NCI-H748 treated with DMSO at 0.1 percent for 48 hours (cell line): ENCODE measurements around the gene MROH9.
"Not testable (repeated sequence)": the region's sequence is repeated elsewhere in the genome, so short reads cannot be mapped to it uniquely, and the experiment has no call there.

ENCODE experiments used
- DNase-seq: peaks from one replicate; lab custom pipeline; 2025; lab: John Stamatoyannopoulos, UW

MROH9 gene, protein sequence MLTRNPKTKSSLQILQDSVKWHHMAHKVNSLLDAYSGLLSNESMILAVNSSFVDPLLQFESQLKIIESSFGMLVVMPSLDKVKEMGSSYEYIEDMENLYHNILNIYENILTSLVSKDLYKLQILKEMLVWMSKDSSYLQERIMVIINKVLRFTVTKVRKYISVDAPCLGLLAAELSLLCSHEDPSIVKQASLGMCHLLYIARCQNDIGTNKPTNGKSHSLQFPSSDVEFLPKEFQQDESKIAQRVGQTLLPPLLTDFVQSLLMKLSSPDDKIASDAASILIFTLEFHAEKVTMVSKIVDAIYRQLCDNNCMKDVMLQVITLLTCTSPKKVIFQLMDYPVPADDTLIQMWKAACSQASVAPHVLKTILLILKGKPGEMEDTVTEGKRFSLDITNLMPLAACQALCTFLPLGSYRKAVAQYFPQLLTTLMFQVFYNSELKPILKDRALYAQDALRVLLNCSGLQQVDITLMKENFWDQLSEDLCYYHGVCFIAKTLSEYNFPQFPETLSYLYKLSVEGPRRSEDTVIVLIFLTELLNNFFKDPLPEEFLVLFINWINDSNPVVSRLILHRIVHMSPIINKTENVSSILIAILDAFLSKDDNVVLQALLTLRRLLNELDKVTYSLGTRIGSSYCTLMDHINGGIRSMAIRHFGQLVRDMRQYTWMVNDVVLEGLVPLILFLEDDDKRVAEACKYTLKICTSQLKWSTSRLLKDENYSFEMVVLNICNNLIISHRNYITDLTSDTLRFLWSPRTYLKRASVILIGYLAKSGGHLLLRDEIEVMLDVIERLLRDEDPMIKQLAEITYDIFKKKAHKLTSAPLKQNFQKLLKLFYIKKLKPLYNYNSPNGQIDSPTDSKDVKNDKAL

DNA sequence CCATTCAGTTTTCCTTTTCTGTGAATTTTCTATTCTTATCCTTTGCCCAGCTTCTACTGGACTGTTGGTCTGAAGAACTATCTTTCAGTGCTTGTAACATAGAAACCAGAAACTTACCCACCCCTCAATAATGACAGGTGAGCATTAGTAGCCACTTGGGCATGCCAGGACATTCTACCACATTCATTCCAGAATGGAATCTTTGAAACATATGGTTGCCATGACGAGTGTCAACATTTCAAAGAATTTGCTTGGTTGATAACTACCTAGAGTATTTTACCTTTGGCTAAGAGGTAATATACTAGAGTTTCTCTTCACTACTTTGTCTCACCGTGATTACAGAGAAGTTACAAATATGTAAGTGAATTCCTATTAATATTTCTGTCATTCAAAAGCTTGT, at the start of gene MROH9:
Gene MROH9, plus strand, starts transcription at position 304 of the 400 bp plus-strand sequence. CDS start 10,023 bp downstream, outside the sequence.
- no peak for DNase-seq

DNA sequence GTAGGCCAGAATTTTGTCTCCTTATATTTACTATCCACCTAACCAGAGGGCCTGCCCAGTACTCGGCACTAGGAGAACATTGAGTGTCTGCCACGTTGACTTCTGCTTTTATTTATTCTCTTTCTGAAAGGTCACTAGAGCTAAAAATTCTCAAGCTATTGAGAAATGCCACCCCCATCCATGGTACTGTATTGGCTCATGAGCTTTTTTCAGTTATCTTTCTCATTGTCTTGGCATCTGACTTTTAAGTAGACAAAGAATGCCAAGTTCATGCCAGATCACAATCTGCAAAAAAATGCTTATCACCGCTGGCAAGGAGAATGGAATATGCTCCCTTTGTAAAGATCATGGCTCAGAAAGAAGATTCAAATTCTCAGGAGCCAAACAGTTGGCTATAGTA, 49.8 kb upstream of the MROH9 start:
- DNase-seq = no peak

DNA sequence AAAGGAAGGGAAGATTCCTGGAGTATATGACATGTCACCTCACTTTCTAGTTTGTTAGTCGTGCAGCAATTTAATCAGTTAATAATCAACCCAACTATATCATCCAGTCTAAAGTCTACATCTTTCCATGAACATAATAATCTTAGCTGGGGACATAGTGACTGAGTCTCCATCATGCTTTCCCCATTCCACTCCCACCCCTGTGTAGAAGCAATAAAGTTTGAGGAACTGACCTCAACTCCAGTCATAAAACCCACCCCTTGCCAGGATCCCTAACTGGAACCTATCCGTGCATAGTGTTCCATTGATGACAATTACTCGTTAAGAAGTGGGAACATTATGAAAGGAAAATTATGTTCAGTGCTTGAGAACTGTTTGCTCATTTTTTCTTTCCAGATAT, 48.9 kb upstream of the MROH9 start:
- DNase-seq = no peak

DNA sequence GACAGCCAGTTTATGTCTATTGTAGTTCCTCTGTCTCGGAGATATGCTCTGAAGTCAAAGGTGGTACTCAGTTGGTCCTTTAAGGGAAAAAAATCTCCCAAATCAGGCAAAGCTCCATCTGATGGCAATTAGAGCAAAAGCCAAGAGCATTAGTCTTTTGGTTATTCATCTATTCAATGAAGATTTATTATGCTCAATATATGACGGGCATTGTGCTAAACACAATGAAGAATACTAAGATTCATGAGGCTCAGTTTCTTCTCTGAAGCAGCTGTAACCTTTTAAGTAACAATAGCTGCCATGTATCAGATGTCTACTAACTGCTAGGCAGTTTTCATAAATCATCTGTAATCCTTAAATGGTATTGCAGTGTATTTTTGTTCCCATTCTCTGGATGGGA, 47.6 kb upstream of the MROH9 start:
- DNase-seq = no peak

DNA sequence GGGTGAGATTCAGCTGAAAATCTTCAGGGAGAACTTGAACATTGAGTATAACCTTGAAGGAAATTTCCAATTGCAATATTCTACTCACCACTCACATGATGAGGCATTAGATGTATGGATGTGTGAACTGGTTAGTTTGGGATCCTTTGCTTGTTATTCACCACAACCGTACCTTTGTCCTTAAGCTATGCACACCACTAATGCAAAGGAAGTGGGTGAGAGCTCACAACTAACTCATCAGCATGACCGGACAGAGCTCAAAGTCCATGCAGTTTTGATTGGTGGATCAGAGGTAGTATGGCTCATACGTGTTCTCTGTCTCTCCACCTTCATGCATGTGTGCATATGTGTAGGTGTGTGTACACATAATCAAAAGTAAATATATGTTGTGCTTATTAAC, 43.5 kb upstream of the MROH9 start:
- no peak for DNase-seq

DNA sequence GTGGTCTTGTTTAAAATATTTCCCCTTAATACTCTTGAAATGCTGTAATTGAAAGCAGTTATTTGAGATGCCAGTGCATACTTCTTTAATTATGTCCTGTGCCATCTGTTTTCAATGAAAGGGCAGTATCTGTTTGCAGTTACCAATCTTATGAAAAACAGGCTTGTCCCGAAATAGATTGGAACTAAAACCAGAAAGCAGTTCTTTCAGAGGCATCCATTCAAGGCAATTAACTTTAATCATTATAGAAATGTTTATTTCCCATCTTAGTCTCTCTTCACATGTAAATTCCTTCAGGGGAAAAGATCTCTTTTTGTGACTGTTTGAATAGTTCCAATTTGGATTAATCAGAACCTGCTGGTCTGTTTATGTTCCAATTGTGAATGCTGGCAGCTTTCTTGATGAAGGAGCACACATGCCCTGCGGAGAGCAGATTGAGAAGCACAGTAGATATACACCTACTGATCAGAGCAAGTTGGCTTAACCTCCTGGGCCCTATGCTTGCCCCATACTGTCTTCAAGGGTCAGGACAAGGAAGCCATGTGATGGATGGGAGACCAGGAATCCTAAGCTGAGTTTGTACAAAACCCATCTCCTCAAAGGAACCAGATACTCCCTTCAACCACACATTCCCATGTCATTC, 41.6 kb upstream of the MROH9 start:
- DNase-seq = no peak

DNA sequence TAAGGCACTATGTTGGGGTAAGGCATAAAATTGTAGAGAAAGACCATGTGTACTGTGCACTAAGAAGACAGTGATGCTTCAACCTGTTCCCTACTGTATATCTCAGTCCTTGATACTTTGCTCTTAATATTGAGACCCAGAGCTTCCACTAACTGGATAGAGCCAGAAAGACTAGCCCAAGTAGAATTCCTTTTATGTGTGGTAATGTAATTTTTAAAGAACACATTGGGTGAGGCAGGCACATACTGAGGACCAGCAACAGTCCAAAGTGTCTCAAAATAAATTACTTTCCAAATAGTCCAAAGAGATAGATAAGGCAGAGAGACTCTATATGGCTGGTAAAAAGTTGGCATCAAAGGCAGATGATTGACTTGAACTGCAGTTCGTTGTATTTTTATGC, 31.4 kb upstream of the MROH9 start:
- DNase-seq = no peak

DNA sequence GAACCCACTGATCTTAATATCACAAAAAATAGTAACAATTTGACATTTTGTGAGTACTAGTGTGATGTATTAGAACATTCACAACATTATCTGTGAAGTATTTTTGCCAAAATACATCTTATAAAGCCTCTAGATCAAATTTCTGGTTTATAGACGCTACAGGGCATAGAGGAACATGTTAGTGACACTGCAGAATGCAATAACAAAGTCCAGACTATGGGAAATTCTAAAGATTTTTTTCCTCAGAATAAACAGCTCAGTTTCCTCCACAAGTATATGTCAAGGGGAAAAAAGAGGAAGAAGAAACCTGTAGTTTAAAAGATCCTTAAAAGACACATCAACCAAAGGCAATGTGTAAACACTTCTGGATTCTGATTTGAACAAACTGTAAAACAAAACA, 26.4 kb upstream of the MROH9 start:
- DNase-seq = no peak

DNA sequence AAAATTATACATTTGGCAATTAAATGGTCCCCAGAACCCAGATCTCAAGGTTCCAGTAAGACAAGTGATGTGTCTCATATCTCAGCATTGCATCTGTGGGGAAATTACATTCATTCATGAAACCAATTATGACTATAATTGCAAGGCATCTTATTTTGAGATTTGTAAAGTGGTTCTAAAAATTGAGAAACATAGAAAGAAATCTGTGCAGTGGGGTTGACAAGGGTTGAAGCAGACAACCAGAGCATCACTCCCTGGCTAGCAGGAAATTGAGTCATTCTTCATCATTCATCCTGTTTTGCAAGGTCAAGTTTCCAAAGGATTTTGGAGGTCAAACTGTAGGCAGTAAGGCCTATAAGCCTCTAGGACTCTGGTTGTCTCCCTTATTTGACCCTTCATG, 25.1 kb upstream of the MROH9 start:
- no peak for DNase-seq

DNA sequence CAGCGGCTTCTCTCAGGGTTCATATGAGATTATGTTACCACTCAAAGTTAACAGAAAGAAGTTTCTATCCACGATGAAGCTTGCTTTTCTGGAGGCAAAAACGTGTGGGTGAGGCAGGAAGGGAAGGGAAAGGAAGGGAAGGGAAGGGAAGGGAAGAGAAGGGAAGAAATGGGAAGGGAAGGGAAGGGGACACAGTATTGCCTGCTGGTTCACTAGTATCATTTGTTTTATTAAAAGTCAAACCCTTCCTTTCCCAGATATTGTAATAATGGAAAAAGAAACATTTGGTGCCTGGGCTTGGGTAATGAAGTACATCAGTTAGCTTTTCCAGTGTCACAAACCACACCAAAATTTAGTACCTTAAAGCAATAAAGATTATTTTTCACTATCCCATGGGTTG, 18.0 kb upstream of the MROH9 start:
- DNase-seq = no peak

DNA sequence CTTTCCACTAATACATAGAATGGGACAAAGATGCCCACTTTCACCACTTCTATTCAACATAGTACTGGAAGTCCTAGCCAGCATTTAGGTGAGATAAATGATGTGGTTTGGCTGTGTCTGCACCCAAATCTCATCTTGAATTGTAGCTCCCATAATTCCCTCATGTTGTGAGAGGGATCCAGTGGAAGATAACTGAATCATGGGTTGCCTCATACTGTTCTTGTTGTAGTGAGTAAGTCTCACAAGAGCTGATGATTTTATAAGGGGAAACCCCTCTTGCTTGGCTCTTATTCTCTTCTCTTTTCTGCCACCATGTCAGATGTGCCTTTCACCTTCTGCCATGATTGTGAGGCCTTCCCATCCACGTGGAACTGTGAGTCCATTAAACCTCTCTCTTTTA, 10.7 kb upstream of the MROH9 start:
- DNase-seq = not testable (repeated sequence)

DNA sequence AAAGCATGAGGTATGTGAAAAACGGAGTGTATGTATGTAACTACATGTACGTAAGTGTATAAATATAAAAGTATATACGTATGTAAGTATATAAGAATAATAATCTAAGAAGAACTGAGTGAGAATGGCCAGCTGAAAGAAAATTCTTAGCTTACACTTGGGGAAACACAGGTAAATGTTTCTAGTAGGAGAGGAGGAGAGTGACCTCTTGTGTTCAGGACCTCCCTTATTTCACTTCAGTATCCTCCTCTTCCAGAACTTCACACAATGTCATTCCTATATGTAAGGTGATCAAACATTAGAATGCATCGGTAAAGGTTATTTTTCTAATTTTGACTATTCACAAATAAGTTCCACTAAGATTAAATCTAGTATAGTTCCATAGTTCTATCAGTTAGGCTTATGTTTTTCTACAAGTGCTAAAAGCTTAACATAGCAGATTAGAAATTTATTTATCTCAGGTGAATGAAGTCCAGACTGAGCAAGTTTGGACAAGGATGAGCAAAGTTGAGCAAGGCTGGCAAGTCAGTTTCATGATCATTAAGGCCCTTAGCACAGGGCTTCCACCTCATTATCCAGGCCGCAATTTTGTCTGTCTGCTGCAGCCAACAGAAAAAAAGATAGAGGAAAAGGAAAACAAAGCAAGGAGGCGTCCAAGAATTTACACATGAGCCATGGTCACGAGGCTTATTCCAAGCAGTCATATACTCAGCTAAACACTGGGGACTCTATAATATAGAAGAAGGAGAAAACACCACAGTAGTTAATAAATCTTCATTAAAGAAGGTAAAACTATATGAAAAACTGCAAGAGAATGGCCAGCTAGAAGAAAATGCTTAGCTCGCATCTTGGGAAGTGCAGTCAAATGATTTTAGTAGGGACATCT, 7.1 kb upstream of the MROH9 start:
- no peak for DNase-seq

DNA sequence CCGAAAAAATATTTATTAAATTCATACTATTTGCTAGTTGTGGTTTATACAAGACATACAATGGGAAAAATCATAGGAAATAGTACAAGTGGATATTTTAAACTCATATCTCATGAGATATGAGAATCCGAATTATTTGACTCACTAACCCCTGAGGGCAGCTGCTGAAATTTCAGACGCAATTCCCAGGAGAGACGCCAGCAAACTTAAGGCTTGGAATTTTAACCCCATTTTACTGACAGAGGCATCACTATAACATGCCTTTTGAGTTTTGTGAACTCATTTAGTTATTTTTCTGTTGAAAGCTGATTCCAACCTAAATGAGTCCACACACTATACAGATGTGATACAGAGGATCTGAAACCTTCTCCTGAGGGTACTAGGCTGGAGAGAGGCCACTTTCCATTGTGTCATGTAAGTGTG, 5.9 kb upstream of the MROH9 start:
- DNase-seq = no peak

DNA sequence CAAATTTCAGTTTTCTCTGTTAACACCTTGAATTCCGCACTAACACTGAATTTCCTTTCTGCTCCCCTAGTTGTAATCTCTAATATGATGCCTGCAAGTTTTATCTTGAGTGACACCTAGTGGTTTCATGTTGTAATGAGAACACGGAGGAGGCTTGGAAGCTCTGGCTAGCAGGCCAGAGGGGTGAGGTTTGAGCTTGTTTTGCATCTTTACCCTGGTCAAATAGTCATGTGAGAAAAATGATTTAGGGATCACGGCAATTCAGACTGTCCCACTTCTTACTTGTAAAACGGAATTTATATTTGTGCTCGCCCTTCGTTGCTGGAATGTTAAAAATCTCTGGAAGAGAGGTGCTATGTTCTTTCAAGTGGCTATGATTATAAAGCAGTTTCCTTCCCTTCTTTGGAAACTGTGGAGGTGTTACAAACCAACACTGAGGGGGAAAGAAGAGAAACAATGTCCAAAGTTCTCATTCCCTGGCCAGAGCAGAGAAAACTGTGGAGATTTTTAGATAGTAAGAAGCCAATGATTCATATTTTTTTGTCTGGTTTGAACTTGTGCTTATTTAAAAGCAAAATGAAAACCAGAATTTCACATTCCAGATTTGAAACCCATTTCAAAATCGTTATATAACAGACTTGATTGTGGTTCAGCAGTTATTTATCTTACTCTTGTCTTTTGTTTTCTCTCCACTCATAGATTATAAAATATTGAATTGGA, 5.3 kb upstream of the MROH9 start:
- no peak for DNase-seq

DNA sequence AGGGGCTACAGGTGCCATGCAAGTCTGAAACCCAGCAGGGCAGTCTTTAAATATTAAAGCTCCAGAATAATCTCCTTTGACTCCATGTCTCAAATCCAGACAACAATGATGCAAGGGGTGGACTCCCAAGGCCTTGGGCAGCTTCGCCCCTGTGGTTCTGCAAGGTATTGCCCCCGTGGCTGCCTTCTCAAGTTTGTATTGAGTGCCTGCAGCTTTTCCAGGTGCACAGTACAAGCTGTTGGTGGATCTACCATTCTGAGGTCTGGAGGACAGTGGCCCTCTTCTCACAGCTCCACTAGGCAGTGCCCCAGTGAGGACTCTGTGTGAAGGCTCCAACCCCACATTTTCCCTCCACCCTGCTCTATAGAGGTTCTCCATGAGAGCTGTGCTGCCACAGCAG, 3.7 kb upstream of the MROH9 start:
- no peak for DNase-seq

DNA sequence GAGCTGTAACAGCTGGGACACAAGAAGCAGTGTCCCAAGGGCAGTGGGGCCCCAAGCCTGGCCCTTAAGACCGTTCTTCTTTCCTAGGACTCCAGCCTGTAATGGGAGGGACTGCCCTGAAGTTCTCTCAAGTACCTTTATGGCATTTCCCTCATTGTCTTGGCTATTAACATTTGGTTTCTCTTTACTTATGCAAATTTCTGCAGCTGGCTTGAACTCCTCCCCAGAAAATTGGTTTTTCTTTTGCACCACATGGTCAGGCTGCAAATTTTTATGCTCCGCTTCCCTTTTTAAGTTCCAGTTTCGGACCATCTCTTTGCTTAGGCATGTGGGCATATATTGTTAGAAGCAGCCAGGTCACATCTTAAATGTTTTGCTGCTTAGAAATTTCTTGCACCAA, 3.1 kb upstream of the MROH9 start:
- no peak for DNase-seq

DNA sequence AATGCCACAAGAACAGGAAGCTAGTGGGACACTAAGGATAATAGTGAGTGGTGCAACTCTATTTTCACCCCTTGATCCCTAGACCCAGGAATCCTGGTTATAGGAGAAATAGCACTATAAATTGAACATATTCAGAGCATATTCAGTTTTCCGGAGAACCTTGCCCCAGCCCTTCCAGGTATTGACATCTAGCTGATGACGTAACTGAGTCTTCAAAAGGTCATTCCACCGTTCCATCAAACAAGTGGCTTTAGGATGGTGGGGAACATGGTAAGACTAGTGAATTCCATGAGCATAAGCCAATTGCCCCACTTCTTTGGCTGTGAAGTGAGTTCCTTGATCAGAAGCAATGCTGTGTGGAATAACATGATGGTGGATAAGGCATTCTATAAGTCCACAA, 2.9 kb downstream of the MROH9 start:
- DNase-seq = no peak

DNA sequence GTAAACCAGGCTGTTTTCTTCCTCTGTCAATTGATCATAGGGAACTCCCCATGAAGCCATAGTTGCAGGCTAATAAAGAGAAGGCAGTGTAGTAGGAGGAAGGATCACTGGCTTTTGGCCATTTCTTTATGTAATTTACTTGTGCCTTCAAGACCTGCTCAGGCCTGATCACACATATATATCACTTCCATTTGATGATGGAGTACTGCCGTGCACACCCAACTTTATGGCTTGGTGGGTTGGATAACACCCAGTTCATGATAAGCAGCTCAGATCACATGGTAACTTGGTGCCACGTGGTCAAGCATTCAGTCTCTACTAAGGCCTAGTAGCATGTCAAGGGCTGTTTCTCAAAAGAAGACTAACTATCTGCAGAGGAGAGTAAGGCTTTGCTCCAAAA, 4.1 kb downstream of the MROH9 start:
- DNase-seq = no peak

DNA sequence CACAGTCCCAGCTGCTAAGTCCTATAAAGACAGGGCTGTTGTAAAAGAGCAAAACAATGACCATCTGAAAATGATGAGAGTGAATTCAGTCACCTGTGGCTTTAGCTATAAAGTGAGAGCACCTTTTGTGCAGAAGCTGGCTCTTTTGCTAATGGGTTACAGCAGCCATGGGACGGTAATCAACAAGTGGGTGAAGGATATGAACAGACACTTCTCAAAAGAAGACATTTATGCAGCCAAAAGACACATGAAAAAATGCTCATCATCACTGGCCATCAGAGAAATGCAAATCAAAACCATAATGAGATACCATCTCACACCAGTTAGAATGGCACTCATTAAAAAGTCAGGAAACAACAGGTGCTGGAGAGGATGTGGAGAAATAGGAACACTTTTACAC, 16.4 kb downstream of the MROH9 start:
- not testable (repeated sequence) for DNase-seq

DNA sequence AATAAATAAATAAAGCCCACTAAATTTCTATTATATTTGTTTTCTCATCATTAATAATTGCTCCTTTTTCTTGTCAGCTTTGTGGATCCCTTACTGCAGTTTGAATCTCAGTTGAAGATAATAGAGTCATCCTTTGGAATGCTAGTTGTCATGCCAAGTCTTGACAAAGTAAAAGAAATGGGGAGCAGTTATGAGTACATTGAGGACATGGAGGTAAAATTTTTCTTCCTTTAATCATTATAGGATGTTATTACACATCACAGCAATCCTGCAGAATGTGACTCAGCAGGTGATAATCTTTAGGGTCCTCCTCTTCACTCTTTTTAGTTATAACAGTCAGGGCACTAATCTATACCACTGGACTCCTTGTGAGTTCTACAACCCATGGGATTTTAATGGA, 24.1 kb downstream of the MROH9 start:
- DNase-seq = no peak

DNA sequence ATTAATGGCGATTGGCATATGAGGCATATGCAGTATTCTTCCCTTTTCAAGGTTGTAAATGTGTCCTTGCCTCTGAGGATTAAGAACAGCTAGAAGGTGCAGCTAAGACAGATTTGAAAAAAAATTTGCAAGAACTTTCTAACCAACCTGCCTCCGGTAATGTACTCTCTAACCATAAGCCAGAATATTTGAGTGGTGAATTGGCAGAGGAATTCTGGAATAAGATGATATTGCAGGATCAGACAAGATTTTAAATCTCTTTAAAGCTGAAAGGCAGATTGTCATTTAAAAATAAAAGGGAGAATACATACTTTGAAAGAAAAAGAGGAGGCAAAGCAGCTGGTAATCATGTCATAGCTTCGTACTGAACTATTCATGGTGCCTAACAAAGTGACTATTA, 29.2 kb downstream of the MROH9 start:
- no peak for DNase-seq
